Endodermal cell (in vitro differentiated cells): Measurements from ENCODE around the gene PGAM1. TPM values are rescaled to one million over a fixed set of nuclear protein-coding genes. Genes with fewer than 3 reads are reported as not detected.

Experiments
- DNase-seq: peaks from one replicate; pipeline ENCODE4 v3.0.0-alpha.2; 2017
- H3K27ac ChIP-seq: 2 replicates; pipeline ENCODE4 v1.5.1; 2013; ENCODE audit warnings: mild to moderate bottlenecking, low read depth, low read length, moderate library complexity
- H3K27me3 ChIP-seq: 2 replicates; pipeline ENCODE4 v1.6.1; 2013; ENCODE audit warnings: mild to moderate bottlenecking, low read length, moderate library complexity; ENCODE audit not compliant: insufficient read depth, control insufficient read depth, poor library complexity, severe bottlenecking
- H3K36me3 ChIP-seq: 2 replicates; pipeline ENCODE4 v1.7.0; 2013; ENCODE audit warnings: mild to moderate bottlenecking, low read length, moderate library complexity; ENCODE audit not compliant: control insufficient read depth, insufficient read depth
- H3K4me1 ChIP-seq: one replicate; pipeline ENCODE4 v1.7.0; 2013; ENCODE audit warnings: low read length; ENCODE audit not compliant: control insufficient read depth, insufficient read depth
- H3K4me3 ChIP-seq: 2 replicates; pipeline ENCODE4 v1.5.1; 2013; ENCODE audit warnings: mild to moderate bottlenecking, low read length, moderate library complexity
- H3K9ac ChIP-seq: 2 replicates; pipeline ENCODE4 v1.6.1; 2013; ENCODE audit warnings: mild to moderate bottlenecking, low read length, moderate library complexity; ENCODE audit not compliant: poor library complexity, severe bottlenecking; ENCODE audit errors: extremely low read depth
- H3K9me3 ChIP-seq: 2 replicates; pipeline ENCODE4 v1.6.1; 2013; ENCODE audit warnings: mild to moderate bottlenecking, low read length, moderate library complexity; ENCODE audit not compliant: control insufficient read depth
- H3K27ac Mint-ChIP-seq: 2 replicates; pipeline ENCODE4 v1.8.0; 2020; ENCODE audit warnings: mixed read lengths
- H3K27me3 Mint-ChIP-seq: 2 replicates; pipeline ENCODE4 v1.8.0; 2021; ENCODE audit warnings: mild to moderate bottlenecking, mixed read lengths; ENCODE audit not compliant: insufficient read depth
- H3K36me3 Mint-ChIP-seq: 2 replicates; pipeline ENCODE4 v1.8.0; 2020; ENCODE audit warnings: low read depth, mixed read lengths
- H3K4me1 Mint-ChIP-seq: 2 replicates; pipeline ENCODE4 v1.8.0; 2020; ENCODE audit warnings: mixed read lengths
- H3K4me3 Mint-ChIP-seq: 2 replicates; pipeline ENCODE4 v1.8.0; 2020; ENCODE audit warnings: mild to moderate bottlenecking, moderate library complexity, mixed read lengths
- H3K9me3 Mint-ChIP-seq: 2 replicates; pipeline ENCODE4 v1.8.0; 2020; ENCODE audit warnings: mild to moderate bottlenecking, mixed read lengths
- WGBS, 2 experiments: methylation state at CpG; one replicate each; pipeline versions ENCODE4 v1.1.5 to v1.1.7; 2013; ENCODE audit warnings: missing lambda C conversion rate in 2 of 2, mixed read lengths in 1 of 2; ENCODE audit not compliant: insufficient coverage in 1 of 2, insufficient read length in 1 of 2; 5-methylcytosine and 5-hydroxymethylcytosine counted together
- total RNA-seq, 2 donors: library from RNA; stranded (reverse); fragmentation: NEBNext Ultra II Directional in 1 of 2; extraction: Animal tissue kit (Norgen Biotek cat#: 25700) in 1 of 2; gene quantifications; 2 replicates in 1 of 2; 3 replicates in 1 of 2; pipeline ENCODE4 v1.2.1, GENCODE V29; 2021
- TF ChIP-seq, protein P1 (sequence below): fragments of 200-600 bp; sonication (generic); conservative IDR thresholded peaks from 2 replicates; pipeline ENCODE4 v1.5.0; 2021; ENCODE audit warnings: antibody characterized with exemption, mild to moderate bottlenecking

The PGAM1 gene
- total RNA-seq, 2 donors from 2014 or later = 490 to 499 TPM

DNA sequence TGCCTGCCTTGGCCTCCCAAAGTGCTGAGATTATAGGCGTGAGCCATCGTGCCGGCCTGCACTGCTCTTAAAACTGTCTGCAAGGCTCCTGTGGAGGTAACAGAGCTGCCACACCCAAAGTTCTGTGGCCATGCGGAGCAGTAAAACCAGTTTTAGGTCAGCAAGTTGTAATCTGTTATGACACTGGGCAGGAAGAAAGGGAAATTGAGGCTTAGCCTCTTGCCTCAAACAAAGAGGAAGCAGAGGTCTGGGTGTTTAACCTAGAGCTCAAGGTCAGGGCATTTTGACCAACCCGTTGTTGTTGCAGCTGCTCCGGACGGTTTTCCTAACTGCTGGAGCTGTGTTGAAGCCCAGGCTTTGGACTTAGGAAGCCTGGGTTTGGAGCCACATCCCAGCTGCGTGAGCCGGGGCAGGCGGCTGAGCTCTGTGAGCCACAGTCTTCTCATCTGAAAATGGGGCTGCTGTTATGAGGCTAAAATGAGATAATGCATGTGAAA lies 17.4 kb upstream of the PGAM1 start:
- Histone ChIP-seq H3K36me3 (no peaks in the 10 kb centered on the region), H3K4me3 (no peak overlapping the region), H3K27me3 (no peaks in the 10 kb centered on the region), H3K27ac (no peak overlapping the region), H3K9ac (no peak overlapping the region), H3K4me1 (no peaks in the 10 kb centered on the region), H3K9me3 (no peaks in the 10 kb centered on the region)
- WGBS, 2 experiments = 91% methylated on average over 10 of the region's 10 CpGs
- Mint-ChIP-seq H3K27ac (no peak overlapping the region), H3K4me1 (no peaks in the 10 kb centered on the region), H3K9me3 (no peaks in the 10 kb centered on the region), H3K4me3 (no peak overlapping the region), H3K27me3 (no peaks in the 10 kb centered on the region), H3K36me3 (no peaks in the 10 kb centered on the region)
- no peak for DNase-seq
- TF ChIP-seq, protein P1, sequence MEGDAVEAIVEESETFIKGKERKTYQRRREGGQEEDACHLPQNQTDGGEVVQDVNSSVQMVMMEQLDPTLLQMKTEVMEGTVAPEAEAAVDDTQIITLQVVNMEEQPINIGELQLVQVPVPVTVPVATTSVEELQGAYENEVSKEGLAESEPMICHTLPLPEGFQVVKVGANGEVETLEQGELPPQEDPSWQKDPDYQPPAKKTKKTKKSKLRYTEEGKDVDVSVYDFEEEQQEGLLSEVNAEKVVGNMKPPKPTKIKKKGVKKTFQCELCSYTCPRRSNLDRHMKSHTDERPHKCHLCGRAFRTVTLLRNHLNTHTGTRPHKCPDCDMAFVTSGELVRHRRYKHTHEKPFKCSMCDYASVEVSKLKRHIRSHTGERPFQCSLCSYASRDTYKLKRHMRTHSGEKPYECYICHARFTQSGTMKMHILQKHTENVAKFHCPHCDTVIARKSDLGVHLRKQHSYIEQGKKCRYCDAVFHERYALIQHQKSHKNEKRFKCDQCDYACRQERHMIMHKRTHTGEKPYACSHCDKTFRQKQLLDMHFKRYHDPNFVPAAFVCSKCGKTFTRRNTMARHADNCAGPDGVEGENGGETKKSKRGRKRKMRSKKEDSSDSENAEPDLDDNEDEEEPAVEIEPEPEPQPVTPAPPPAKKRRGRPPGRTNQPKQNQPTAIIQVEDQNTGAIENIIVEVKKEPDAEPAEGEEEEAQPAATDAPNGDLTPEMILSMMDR = no peak

DNA sequence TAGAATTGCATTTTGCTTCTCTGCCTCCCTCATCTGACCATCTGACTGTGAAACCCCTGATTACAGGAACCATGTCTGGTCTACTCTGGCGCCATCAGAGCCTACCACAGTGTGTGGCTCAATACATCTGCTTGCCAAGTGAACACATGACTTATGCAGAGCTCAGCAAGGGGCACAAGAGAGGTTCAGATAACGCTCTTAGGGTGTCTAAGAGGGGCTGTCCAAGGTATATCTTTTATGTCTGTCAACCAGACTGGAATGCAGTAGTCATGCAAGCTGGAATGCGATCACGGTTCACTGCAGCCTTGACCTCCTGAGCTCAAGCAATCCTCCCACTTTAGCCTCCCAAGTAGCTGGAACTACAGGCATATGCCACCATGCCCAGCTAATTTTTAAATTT lies 14.6 kb upstream of the PGAM1 start:
- Histone ChIP-seq H3K27me3 (no peaks in the 10 kb centered on the region), H3K9ac (no peak overlapping the region), H3K4me1 (no peaks in the 10 kb centered on the region), H3K4me3 (no peak overlapping the region), H3K9me3 (no peaks in the 10 kb centered on the region), H3K27ac (no peak overlapping the region), H3K36me3 (no peaks in the 10 kb centered on the region)
- no peaks in the 10 kb centered on the region for H3K4me1 Mint-ChIP-seq
- H3K4me3 Mint-ChIP-seq = no peak overlapping the region
- H3K36me3 Mint-ChIP-seq = no peaks in the 10 kb centered on the region
- WGBS, 2 experiments = 92 to 95% methylated on average over 4 of the region's 4 CpGs
- H3K27ac Mint-ChIP-seq = no peak overlapping the region
- no peaks in the 10 kb centered on the region for H3K9me3 Mint-ChIP-seq
- no peaks in the 10 kb centered on the region for H3K27me3 Mint-ChIP-seq
- no peak for DNase-seq
- TF ChIP-seq, protein P1 = no peak

DNA sequence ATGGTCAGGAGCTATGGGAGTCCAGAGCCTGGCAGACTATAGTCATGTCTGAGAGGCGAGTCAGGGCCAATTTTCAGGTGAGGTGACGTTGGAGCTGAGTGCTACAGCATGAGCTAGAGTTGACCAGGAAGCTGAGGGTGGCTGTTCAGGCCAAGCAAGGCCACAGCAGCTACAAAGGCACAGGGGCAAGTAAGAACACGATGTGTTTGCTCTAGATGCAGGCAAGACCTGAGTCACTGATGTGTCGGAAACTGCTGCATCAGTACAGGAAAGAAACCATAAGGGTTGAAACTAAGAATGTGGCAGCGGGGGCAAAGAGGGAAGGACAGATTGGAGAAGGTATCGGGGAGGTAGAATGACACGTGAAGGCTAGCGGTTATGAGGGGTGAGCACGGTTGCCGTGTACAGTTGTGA lies 13.1 kb upstream of the PGAM1 start:
- Histone ChIP-seq H3K9ac (no peak overlapping the region), H3K9me3 (no peaks in the 10 kb centered on the region), H3K4me1 (no peaks in the 10 kb centered on the region), H3K27me3 (no peaks in the 10 kb centered on the region), H3K36me3 (no peaks in the 10 kb centered on the region), H3K4me3 (no peak overlapping the region), H3K27ac (no peak overlapping the region)
- Mint-ChIP-seq H3K27me3 (no peaks in the 10 kb centered on the region), H3K27ac (no peak overlapping the region), H3K4me3 (no peak overlapping the region), H3K4me1 (peaks cover 8% of the 10 kb centered on the region), H3K36me3 (no peaks in the 10 kb centered on the region), H3K9me3 (no peaks in the 10 kb centered on the region)
- DNase-seq = no peak
- TF ChIP-seq, protein P1 = no peak
- 94% methylated on average over 10 of the region's 10 CpGs for WGBS, 2 experiments
